ENCODE results near the gene ELL.

ELL gene

GRCh38 chr19:18469069-18469846, 52.6 kb downstream of the ELL start:
- DNase-seq (ENCODE audit: low read depth), result no peak

- no peak for DNase-seq (ENCODE audit: low read depth)
These were observed 53.4 kb downstream of the ELL start for GRCh38 chr19:18468517-18468916.

DNA sequence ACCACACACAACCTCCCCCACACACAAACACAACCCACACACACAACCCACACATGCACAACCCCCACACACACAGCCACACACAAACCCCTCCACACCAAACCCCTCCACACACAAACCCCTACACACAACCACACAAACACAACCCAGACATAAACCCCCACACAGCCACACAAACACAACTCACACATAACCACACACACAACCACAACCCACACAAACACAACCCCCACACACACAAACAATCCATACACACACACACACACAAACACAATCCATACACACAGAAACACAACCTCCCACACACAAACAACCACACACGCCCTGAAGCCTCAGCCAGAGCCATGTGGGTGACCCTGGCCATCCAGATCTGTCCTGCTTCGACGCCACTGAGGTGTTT, 53.9 kb downstream of the ELL start:
- no peak for DNase-seq (ENCODE audit: low read depth)

- DNase-seq (ENCODE audit: low read depth), result no peak
These were observed 55.5 kb downstream of the ELL start for GRCh38 chr19:18466354-18466753.

GRCh38 chr19:18465964-18466339, 55.9 kb downstream of the ELL start:
- no peak for DNase-seq (ENCODE audit: low read depth)

DNA sequence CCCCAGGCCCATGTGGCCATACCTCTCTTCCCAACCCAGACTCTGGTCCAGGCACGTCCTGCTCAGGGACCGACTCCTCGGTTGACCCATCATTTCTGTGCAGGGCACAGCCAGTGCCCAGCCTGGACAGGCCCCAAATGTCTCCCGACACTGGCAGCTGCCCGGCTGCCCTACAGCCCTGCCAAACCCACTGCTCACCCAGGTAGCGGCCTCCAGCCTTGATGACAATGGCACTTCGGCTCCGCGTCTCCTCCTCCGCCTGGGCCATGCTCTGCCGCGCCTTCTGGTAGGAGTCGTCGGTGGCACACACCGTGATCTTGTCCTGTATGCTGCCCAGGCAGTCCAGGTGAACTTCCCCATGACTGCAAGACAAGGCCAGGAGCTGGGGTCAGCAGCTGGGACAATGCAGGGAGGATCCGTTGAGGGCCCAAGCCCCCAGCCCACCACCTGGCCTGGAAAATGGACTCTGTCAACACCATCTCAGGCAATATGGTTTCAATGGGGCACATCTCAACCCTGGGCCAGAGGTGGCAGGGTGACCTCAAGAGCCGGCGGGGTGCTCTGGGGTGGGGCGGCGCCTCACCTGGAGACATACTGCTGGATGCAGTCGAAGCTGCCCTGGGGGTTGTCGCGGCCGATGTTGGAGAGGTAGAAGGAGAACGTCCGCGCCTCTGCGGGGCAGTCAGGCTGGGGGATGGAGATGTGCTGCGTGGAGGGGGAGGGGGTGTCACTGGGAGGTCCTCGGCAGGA, 56.5 kb downstream of the ELL start:
- DNase-seq (ENCODE audit: low read depth), result no peak

DNA sequence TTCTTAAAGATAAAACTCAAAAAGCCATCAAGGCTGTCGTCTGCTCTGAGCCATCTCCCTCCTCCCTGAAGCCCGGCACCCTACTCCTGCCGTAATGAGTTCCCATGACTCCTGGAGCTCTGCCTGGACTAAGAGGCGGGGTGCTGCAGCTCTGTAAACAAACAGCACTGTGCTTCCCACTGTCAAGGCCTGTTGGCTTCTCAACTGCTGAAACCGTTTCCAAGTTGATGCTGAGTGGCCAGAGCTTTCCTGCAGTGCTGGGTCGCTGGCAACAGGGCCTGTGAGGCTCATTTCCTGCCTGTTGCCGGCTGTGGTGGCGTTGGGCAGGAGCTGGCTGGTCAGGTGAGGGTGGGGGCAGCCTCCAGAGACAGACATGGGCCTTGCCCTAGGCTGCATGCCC, 57.2 kb downstream of the ELL start:
- no peak for DNase-seq (ENCODE audit: low read depth)

- DNase-seq (ENCODE audit: low read depth), result no peak
These were observed 60.4 kb downstream of the ELL start for GRCh38 chr19:18461471-18461870.

DNA sequence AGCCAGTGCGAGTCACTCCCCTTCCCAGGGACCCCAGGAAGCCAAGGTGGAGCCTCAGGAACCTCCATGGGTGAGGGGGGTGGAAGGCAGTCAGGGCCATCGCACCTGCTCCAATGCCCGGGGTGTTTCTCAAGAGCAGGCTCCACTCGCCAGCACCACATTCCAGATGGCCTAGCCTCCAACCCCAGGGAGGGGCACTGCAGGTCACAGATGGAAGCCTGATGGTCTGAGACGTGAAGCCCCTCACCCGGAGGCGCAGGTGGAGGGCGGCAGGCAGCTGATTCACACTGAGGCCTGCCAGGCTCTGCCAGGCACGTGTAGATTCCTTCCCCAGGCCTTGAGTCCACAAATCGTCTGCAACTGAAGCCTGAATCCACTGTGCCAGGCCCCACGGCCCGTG, 61.0 kb downstream of the ELL start:
- no peak for DNase-seq (ENCODE audit: low read depth)

GRCh38 chr19:18457483-18458331, 64.2 kb downstream of the ELL start:
- DNase-seq (ENCODE audit: low read depth), result no peak

- no peak for DNase-seq (ENCODE audit: low read depth)
These were observed 64.9 kb downstream of the ELL start for GRCh38 chr19:18456974-18457373.

- DNase-seq (ENCODE audit: low read depth), result no peak
These were observed 65.6 kb downstream of the ELL start for GRCh38 chr19:18456279-18456678.

- DNase-seq (ENCODE audit: low read depth), result no peak
These were observed 68.4 kb downstream of the ELL start for GRCh38 chr19:18453269-18454024.

DNA sequence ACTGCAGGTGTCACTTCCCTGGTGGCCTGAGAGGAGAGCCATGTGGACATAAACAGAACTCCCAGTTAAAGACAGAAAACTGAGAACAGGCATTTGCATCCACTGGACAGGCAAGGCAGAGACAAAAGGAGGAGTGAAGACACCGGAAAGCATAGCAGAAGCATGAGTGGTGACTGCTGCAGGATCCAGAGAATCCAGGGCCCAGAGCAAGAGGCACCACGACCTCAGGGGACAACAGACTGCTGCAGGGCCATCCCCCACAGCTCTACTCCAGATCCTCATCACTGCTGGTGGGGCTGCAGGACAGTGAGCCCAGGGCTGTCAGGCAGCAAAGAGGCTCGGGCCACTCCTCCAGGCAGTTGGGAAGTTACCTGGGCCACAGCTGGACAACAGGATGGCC, 69.5 kb downstream of the ELL start:
- no peak for DNase-seq (ENCODE audit: low read depth)

DNA sequence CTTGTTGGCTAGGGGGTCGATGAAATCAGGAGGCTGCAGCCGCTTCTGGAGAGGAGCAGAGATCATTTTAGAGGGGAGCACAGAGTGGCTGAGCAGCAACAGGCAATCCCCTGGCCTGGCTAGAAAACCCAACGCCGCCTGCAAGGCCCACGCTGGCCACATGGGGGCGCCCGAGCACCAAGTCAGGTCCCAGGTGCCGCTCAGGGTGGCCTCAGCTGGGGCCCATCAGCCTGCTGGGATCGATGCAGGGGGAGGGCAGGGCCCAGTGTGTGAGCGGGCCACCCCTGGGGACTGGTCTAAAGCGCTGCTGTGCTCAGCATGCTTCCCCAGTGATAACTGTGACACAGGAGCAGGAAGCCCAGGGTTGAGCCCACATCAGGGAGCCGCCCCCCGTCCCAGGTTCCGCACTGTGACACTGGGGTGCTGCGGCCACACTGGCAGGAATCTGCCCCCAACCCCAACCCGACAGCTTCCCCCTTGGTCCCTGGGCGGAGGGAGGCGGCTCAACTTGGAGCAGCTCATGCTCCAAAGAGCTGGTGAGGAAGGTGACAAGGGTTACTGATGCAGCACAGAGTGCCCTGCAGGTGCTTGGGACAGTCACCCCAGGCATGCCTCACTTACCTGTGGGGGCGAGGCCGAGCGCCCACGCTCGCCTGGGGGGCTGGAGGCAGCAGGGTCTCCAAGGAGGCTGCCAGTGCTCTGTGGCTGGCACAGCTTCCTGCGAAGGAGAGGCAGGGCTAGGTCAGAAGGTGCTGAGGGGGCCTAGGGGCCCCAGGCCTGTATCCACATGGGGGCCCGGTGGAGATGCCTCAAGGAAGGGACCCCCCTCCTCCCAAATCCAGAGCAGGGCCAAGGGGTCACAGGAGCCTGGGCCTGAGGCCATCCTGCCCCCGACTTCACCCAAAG, 70.7 kb downstream of the ELL start:
- peak; percentile 60 for DNase-seq (ENCODE audit: low read depth)

DNA sequence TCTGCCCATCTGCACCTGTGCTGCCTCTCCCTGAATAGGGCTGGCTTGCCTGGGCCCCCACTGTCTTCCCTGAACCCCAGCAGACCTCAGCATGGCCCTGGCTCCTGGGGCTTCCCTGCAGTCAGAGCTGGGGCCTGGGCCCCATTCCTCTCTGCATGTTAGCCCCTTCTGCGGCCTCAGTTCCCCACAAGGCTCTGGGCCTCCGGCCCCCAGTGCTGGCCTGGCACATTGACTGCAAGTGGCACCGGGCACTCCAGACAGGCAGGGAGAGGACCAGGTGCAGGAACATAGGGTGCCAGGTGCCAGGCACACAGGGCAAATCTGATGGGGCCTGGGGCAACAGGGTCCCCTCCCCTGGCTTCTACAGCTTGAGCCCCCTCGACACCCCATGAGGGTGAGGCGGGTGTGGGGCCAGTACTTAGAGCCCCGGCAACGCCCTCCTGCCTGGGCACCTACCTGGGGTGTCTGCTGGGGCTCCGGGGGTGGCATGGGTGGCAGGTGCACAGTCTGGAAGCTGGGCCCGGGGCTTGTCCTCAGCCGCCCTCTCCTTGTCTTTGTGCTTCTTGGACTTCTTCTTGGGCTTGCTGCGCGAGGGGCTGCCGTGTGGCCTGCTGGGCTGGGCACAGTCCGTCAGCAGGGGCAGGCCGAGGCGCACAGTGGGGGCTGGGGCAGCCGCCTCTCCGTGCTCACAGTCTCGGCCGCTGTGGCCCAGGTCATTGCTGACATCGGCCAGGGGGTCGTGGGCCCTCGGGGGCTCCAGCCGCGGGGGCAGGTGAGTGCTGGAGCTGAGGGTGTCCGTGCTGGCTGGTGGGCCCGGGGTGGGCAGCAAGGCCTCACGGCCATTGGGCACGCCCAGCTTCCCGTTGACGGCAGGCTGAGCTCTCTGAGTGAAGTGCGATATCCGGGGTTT, 71.6 kb downstream of the ELL start:
- DNase-seq (ENCODE audit: low read depth), result no peak

- no peak for DNase-seq (ENCODE audit: low read depth)
These were observed 72.3 kb downstream of the ELL start for GRCh38 chr19:18449552-18449951.

DNA sequence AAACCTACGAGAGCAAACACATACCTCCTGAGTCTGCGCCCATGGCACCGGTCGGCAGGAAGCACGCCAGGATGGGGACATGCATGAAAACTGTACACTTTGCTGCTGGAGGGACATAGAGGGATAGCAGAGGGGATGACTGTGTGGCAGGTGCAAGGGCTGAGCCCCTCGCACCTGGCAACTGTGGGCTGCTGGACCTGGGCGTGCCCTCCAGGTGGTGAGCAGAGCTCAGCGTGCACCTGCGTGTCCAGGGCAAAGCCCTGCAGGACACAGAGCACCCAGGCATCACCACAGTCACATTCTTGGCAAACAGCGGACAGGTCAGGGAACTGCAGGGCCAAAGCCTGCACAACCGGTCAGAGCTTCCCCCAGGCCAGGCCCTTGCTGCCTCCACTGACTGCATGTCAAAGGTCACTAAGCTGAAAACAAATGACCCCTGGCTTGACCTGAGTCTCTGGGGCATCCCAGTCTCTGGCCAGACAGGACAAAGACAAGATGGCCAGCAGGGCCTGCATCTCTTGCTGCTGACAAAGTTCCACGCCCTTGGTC, 75.0 kb downstream of the ELL start:
- no peak for DNase-seq (ENCODE audit: low read depth)

GRCh38 chr19:18446145-18446810, 75.6 kb downstream of the ELL start:
- DNase-seq (ENCODE audit: low read depth), result no peak
